NCI-H2227 (cell line): Measurements from ENCODE around the gene RGR.
"Not testable (repeated sequence)": the region's sequence is repeated elsewhere in the genome, so short reads cannot be mapped to it uniquely, and the experiment has no call there.

Experiments
- DNase-seq: peaks from one replicate; lab custom pipeline; 2025; ENCODE audit not compliant: unreplicated experiment; lab: John Stamatoyannopoulos, UW

The RGR gene

DNA sequence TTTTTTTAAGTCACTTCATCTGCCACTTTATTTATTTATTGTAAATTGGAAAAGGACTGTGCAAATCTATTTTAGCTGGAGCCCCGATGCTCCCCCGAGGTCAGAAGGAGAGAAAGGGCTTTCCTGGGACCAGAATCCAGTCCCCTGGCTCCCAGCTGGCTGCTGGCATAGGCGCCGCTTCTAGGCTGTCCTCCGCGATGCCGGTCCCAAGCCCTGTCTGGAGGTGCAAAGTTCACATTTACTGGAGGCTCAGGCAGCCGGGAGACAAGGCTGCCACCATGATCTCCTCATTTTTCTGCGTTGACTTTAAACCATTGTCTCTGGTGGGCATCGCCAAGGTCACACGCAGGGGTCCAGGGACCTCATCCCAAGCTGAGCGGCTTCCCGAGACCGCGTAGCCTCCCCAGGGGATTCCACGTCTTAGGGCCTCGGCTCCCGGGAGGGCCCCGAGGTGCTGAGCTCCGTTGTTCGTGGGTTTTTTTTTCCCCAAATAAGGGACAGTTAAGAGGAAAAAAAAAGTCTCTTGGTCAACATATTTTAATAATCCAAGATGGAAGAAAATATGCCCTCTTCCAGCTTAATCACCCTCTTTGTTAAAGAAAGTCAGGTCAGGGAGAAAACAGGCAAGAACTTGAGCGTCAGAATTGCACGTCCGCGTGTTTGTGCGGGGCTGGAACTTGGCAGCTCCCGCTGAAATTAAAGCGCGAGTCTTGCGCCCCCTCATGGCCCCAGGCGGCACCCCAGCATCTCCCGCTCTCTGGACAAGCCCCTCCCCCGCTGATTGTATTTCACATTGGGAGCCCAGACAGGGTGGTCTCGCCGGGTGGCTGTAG lies 11.9 kb downstream of the RGR start:
- DNase-seq = no peak

DNA sequence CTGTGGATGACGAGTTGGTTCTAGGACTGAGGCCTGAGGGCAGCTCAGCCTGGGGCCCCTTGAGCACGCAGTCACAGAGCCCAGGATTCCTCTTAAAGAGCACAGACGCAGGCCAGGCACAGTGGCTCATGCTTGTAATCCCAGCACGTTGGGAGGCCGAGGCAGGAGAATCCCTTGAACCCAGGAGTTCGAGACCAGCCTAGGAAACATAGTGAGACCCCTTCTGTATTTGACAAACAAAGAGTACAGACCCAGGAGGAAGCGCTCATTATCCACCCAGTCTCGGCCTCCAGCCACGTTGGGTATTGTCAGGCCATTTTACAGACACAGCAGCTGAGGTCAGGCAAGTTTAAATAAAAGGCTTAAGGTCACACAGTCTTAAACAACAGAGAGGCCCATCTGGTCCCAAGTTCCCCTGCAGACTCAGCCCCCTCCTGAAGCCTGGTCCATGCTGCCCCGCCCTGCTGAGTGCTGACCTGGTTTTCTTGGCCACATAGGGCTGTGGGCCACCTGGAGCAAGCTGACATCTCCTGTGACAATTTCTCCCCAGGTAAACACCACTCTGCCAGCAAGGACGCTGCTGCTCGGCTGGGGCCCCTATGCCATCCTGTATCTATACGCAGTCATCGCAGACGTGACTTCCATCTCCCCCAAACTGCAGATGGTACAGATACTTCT lies 12.6 kb downstream of the RGR start:
- no peak for DNase-seq

DNA sequence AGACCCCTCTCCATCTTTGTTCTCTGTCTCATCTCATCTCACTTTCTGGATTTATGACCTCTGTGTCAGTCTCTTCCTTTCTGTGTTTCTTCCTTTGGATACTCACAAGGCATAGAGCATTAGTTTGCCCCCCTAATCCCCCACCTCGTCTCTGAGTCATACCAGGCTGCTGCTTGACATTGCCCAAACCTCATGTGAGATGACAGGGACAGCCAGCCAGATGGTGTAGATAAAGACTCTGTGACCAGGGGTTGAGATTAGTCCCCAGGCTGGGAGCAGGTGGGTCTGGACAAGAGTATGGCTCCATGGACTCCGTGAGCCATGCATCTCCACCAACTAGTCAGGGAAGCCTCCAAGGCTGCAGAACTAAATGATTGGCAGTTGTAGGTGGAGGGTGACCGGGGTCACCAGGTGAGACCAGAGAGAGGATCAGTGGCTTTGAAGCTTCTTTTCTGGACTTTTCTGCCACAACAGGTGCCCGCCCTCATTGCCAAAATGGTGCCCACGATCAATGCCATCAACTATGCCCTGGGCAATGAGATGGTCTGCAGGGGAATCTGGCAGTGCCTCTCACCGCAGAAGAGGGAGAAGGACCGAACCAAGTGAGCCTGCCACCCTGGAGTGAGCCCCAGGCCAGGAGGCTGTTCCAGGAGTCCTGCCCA lies 13.3 kb downstream of the RGR start:
- DNase-seq = no peak

- no peak for DNase-seq
Measured at GRCh38 chr10:84261236-84261915, 16.5 kb downstream of the RGR start.

- DNase-seq = no peak
Measured at GRCh38 chr10:84262190-84262956, 17.5 kb downstream of the RGR start.

GRCh38 chr10:84263716-84264115 lies 18.9 kb downstream of the RGR start:
- no peak for DNase-seq

- DNase-seq = peak; percentile 73
Measured at GRCh38 chr10:84264611-84265141, 19.8 kb downstream of the RGR start.

GRCh38 chr10:84265418-84265817 lies 20.6 kb downstream of the RGR start:
- DNase-seq = peak; percentile 9

GRCh38 chr10:84267503-84268126 lies 22.8 kb downstream of the RGR start:
- peak; percentile 58 for DNase-seq

- no peak for DNase-seq
Measured at GRCh38 chr10:84269162-84269561, 24.3 kb downstream of the RGR start.

- no peak for DNase-seq
Measured at GRCh38 chr10:84269773-84270172, 24.9 kb downstream of the RGR start.

GRCh38 chr10:84270708-84271107 lies 25.9 kb downstream of the RGR start:
- DNase-seq = no peak

DNA sequence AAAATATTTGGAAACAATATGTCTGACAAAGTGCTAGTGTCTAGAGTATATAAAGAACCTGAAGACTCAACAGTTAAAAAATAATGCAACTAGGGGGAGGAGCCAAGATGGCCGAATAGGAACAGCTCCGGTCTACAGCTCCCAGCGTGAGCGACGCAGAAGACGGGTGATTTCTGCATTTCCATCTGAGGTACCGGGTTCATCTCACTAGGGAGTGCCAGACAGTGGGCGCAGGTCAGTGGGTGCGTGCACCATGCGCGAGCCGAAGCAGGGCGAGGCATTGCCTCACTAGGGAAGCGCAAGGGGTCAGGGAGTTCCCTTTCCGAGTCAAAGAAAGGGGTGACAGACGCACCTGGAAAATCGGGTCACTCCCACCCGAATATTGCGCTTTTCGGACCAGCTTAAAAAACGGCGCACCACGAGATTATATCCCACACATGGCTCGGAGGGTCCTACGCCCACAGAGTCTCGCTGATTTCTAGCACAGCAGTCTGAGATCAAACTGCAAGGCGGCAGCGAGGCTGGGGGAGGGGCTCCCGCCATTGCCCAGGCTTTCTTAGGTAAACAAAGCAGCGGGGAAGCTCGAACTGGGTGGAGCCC lies 35.1 kb downstream of the RGR start:
- DNase-seq = not testable (repeated sequence)

GRCh38 chr10:84286695-84287094 lies 41.8 kb downstream of the RGR start:
- DNase-seq = no peak

GRCh38 chr10:84288151-84288550 lies 43.3 kb downstream of the RGR start:
- no peak for DNase-seq

- DNase-seq = no peak
Measured at GRCh38 chr10:84289521-84290200, 44.8 kb downstream of the RGR start.

- no peak for DNase-seq
Measured at GRCh38 chr10:84290235-84290634, 45.4 kb downstream of the RGR start.

DNA sequence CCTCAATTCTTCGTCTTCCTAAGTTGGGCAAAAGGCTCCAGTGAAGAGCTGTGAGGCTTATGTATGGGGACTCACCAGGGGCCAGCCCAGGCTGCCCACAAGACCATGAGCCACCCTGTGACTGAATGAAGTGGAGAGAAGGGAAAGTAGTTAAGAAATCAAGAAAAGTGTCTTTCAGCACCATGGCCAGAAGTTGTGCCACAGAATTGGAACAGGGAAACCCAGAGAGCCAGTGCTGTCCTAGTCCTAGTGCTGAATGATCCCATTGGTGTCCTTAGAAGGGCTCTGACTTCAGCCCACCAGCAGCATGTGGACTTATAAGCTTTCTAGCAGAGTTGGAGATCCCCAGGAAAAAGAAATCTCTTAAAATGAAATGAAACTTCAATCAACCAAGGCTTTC lies 46.5 kb downstream of the RGR start:
- no peak for DNase-seq

DNA sequence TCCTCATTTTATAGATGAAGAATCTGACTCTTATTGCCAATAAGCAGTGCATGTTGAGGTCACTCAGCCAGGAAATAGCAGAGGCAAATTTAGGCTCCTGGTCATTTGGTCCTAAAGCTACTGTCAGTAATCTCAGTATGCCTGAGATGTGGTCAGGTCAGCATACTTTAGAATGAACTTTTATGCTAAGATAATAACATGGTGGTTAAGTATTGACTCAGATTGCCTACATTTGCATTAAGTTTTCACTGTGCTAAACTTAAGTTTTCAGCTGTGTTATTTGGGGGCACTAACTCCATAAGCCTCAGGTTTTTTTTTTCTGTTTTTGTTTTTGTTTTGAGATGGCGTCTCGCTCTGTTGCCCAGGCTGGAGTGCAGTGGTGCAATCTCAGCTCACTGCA lies 47.6 kb downstream of the RGR start:
- no peak for DNase-seq
